Bronchial epithelial cell (primary cell): ENCODE data around the gene EPN2. TPM values are rescaled to one million over a fixed set of nuclear protein-coding genes. Genes with fewer than 3 reads are reported as not detected.

Experiments used
- DNase-seq: peaks from one replicate; pipeline ENCODE4 v3.0.0-alpha.2; 2010; ENCODE audit warnings: low read depth
- FAIRE-seq: peaks from 2 replicates; lab custom pipeline; 2011; peaks lifted over from hg19 to GRCh38; lab: Jason Lieb, UNC
- H3K27me3 ChIP-seq: 2 replicates; pipeline ENCODE4 v1.5.1; 2011; ENCODE audit warnings: low read length; ENCODE audit not compliant: control insufficient read depth, insufficient read depth
- H3K36me3 ChIP-seq: 2 replicates; pipeline ENCODE4 v1.5.1; 2011; ENCODE audit warnings: low read length; ENCODE audit not compliant: control insufficient read depth, insufficient read depth
- H3K4me3 ChIP-seq: 2 replicates; pipeline ENCODE4 v1.5.1; 2011; ENCODE audit warnings: mild to moderate bottlenecking, low read depth, low read length, control low read depth
- CTCF ChIP-seq: IDR thresholded peaks from 2 replicates; pipeline ENCODE4 v1.5.1; 2011; ENCODE audit warnings: mild to moderate bottlenecking, moderate library complexity, low read length, control low read depth, inconsistent platforms; ENCODE audit not compliant: insufficient read depth, severe bottlenecking
- total RNA-seq: library from RNA; depleted of rRNA; stranded (reverse); fragments of >200 nt; gene quantifications from 2 replicates; pipeline ENCODE4 v1.2.1, GENCODE V29; 2014

EPN2 gene
- total RNA-seq, 1 donor from 2014 or later = 13.7 TPM

- FAIRE-seq (no peak), DNase-seq (no peak)
- peak within 1 kb of the TSS; percentile 88 for H3K4me3 ChIP-seq
- peaks cover 30% of the 10 kb centered on the region for H3K36me3 ChIP-seq
- H3K27me3 ChIP-seq = no peaks in the 10 kb centered on the region
- no peak for TF ChIP-seq CTCF
These were observed 141.5 kb downstream of the EPN2 start, which contains the start of gene MAPK7 for GRCh38 chr17:19378416-19379360. MAPK7 (plus strand) TSS chr17:19378498; CDS start chr17:19378901, 403 bp downstream.

- H3K27me3 ChIP-seq = no peaks in the 10 kb centered on the region
- H3K4me3 ChIP-seq = peak overlapping the region; percentile 88
- DNase-seq (no peak), FAIRE-seq (peak; percentile 47)
- no peak for TF ChIP-seq CTCF
- peaks cover 35% of the 10 kb centered on the region for H3K36me3 ChIP-seq
These were observed 142.3 kb downstream of the EPN2 start for GRCh38 chr17:19379361-19380065.

- Histone ChIP-seq H3K27me3 (no peaks in the 10 kb centered on the region), H3K36me3 (peaks cover 35% of the 10 kb centered on the region), H3K4me3 (no peak overlapping the region)
- FAIRE-seq (no peak), DNase-seq (no peak)
- TF ChIP-seq CTCF = no peak
These were observed 143.5 kb downstream of the EPN2 start for GRCh38 chr17:19380481-19381301.

- no peak overlapping the region for H3K4me3 ChIP-seq
- H3K36me3 ChIP-seq = peaks cover 35% of the 10 kb centered on the region
- no peak for TF ChIP-seq CTCF
- no peaks in the 10 kb centered on the region for H3K27me3 ChIP-seq
- no peak for DNase-seq
- no peak for FAIRE-seq
These were observed 144.2 kb downstream of the EPN2 start for GRCh38 chr17:19381361-19381740.

- TF ChIP-seq CTCF = no peak
These were observed 144.7 kb downstream of the EPN2 start for GRCh38 chr17:19381741-19382444.

More at GRCh38 chr17:19381741-19382444, 144.7 kb downstream of the EPN2 start:
- H3K27me3 ChIP-seq = no peaks in the 10 kb centered on the region
- DNase-seq = no peak
- H3K36me3 ChIP-seq = peaks cover 35% of the 10 kb centered on the region
- H3K4me3 ChIP-seq = no peak overlapping the region
- FAIRE-seq = no peak
